C4-2B (cell line): Measurements from ENCODE around the gene GRHL3.

Source experiments
- H3K27ac ChIP-seq: fragments of 450-650 bp; 2 replicates; pipeline ENCODE4 v1.5.1; 2017
- ZFX ChIP-seq: fragments of 450-650 bp; IDR thresholded peaks from 2 replicates; pipeline ENCODE4 v1.6.1; 2017
- TF ChIP-seq, protein P1 (sequence below): fragments of 450-650 bp; conservative IDR thresholded peaks from 2 replicates; pipeline ENCODE4 v1.5.1; 2017; ENCODE audit warnings: mild to moderate bottlenecking

GRHL3 gene

DNA sequence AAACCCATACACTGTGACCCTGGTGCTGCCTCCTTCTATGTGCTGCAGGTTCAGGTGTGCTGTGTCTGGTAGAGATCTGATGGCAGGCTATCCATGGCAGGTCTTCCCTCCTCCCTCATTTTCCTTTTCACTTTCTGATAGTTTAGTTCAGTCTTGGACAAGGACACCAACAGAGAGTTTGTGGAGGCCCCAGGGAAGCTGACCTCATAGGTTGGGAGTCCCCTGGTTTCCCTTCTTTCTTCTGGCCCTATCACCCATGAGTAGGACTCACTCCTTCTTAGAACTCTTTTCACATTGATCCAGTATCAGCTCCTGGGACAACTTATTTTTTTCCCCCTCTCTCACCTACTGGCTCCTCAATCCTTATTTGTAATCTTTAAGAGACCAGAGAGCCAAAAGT lies 8.3 kb downstream of the GRHL3 start:
- TF ChIP-seq ZFX = no peak
- TF ChIP-seq, protein P1, sequence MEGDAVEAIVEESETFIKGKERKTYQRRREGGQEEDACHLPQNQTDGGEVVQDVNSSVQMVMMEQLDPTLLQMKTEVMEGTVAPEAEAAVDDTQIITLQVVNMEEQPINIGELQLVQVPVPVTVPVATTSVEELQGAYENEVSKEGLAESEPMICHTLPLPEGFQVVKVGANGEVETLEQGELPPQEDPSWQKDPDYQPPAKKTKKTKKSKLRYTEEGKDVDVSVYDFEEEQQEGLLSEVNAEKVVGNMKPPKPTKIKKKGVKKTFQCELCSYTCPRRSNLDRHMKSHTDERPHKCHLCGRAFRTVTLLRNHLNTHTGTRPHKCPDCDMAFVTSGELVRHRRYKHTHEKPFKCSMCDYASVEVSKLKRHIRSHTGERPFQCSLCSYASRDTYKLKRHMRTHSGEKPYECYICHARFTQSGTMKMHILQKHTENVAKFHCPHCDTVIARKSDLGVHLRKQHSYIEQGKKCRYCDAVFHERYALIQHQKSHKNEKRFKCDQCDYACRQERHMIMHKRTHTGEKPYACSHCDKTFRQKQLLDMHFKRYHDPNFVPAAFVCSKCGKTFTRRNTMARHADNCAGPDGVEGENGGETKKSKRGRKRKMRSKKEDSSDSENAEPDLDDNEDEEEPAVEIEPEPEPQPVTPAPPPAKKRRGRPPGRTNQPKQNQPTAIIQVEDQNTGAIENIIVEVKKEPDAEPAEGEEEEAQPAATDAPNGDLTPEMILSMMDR = no peak
- no peak overlapping the region for H3K27ac ChIP-seq

GRCh38 chr1:24327891-24328290 lies 8.7 kb downstream of the GRHL3 start:
- TF ChIP-seq, protein P1 = no peak
- no peak for TF ChIP-seq ZFX
- H3K27ac ChIP-seq = no peak overlapping the region

- no peak overlapping the region for H3K27ac ChIP-seq
- TF ChIP-seq, protein P1 = no peak
- TF ChIP-seq ZFX = no peak
These were observed 10.2 kb downstream of the GRHL3 start for GRCh38 chr1:24329331-24329730.

GRCh38 chr1:24329797-24330543 lies 10.8 kb downstream of the GRHL3 start:
- TF ChIP-seq, protein P1 = no peak
- TF ChIP-seq ZFX = no peak
- no peak overlapping the region for H3K27ac ChIP-seq

DNA sequence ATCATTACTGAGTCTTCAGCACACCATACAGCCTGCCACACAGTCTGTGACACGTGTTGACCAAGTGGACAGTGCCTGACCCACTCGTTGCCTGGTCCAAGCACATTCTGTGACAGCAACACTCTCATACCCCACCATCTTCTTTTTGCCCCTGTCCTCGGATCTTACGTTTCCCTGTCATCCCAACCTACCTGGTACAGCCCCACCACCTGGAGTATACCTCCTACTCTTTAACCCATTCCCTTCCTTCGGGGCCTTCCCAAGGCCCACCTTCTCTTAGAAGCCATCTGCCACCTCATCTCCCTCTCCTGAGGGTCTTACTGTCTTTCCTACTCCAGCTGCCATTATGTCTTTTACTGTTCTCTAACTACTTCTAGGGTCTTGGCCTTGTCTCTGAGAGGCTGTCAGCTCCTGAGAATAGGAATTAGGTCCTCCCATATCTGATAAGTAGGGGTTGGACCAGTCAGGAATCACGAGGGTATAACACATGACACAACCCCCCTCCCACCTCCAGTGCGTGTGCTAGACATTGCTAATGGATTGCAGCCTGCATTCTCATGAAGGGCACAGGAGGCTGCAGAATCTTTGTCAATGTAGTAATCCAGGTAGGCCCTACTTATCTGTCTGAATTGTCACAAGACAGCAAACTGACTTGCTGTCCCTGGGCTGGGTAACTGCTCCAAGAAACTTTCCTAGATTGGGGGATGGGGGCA lies 13.0 kb downstream of the GRHL3 start:
- TF ChIP-seq ZFX = no peak
- TF ChIP-seq, protein P1 = no peak
- no peak overlapping the region for H3K27ac ChIP-seq

DNA sequence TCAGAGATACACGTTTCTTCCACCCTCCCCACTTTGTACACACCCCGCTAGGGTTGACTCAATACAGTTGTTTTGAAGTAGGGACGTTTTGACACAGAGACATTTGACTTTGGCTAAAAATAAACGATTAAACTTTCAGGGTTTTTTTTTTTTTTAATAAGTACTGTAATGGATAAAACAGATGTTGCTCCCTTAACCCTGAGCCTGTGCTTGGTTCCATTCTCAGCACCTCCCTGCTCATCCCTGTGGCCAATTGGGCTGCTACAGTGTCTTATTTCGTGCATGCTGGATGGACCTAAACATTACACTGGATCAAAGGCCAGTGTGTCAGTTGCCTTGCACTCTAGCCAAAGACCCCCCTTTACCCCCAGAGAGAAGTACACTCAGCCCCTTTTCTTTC lies 16.9 kb downstream of the GRHL3 start:
- TF ChIP-seq, protein P1 = no peak
- TF ChIP-seq ZFX = no peak
- H3K27ac ChIP-seq = no peak overlapping the region

DNA sequence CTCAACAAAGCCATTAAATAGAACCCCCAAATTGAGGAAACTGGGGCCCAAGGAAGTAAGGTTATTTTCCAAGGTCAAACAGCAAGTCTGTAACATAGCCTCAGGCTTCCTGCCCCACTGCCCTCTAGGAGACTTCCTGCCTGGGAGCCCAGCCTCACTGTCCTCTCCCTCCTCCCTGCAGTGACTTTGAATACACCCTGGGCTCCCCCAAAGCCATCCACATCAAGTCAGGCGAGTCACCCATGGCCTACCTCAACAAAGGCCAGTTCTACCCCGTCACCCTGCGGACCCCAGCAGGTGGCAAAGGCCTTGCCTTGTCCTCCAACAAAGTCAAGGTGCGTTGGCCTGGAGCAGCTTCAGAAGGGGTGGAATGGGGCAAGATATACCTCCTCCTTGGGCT lies 18.3 kb downstream of the GRHL3 start:
- TF ChIP-seq, protein P1 = no peak
- TF ChIP-seq ZFX = no peak
- no peak overlapping the region for H3K27ac ChIP-seq
